GM19240 (cell line): ENCODE results near the gene TLCD2.
"Not testable (repeated sequence)": the region's sequence is repeated elsewhere in the genome, so short reads cannot be mapped to it uniquely, and the experiment has no call there.

Experiments
- DNase-seq: peaks from one replicate; pipeline ENCODE4 v3.0.0; 2011; ENCODE audit warnings: low spot score; ENCODE audit not compliant: insufficient read length

The TLCD2 gene

GRCh38 chr17:1709971-1710806 lies at the start of gene TLCD2:
Gene TLCD2 (minus strand): TSS chr17:1710377. CDS start chr17:1710242, 135 bp downstream.
- no peak for DNase-seq

- DNase-seq, result no peak
These were observed 49.4 kb upstream of the TLCD2 start for GRCh38 chr17:1759529-1759928.

- no peak for DNase-seq
These were observed 48.6 kb upstream of the TLCD2 start for GRCh38 chr17:1758807-1759206.

GRCh38 chr17:1755827-1756262 lies 45.7 kb upstream of the TLCD2 start:
- DNase-seq, result no peak

- no peak for DNase-seq
These were observed 45.2 kb upstream of the TLCD2 start for GRCh38 chr17:1755252-1755826.

- DNase-seq, result no peak
These were observed 44.4 kb upstream of the TLCD2 start for GRCh38 chr17:1754430-1755112.

GRCh38 chr17:1753767-1754429 lies 43.7 kb upstream of the TLCD2 start:
- no peak for DNase-seq

- no peak for DNase-seq
These were observed 42.5 kb upstream of the TLCD2 start for GRCh38 chr17:1752425-1753262.

GRCh38 chr17:1750628-1751027 lies 40.5 kb upstream of the TLCD2 start:
- DNase-seq, result no peak

GRCh38 chr17:1746975-1747543 lies 36.9 kb upstream of the TLCD2 start:
- no peak for DNase-seq

- DNase-seq, result no peak
These were observed 35.4 kb upstream of the TLCD2 start for GRCh38 chr17:1745513-1746020.

- DNase-seq, result no peak
These were observed 34.7 kb upstream of the TLCD2 start for GRCh38 chr17:1744551-1745512.

- DNase-seq, result no peak
These were observed 32.9 kb upstream of the TLCD2 start for GRCh38 chr17:1743088-1743439.

GRCh38 chr17:1742371-1743087 lies 32.4 kb upstream of the TLCD2 start, which contains the start of gene SERPINF2:
Gene SERPINF2 (plus strand): TSS chr17:1742871. CDS start chr17:1744996, 2,125 bp downstream.
- no peak for DNase-seq

- not testable (repeated sequence) for DNase-seq
These were observed 31.7 kb upstream of the TLCD2 start for GRCh38 chr17:1741899-1742298.

GRCh38 chr17:1737531-1738291 lies 27.5 kb upstream of the TLCD2 start:
- DNase-seq, result no peak
